ENCODE results near the gene NUDCD3.

DNA sequence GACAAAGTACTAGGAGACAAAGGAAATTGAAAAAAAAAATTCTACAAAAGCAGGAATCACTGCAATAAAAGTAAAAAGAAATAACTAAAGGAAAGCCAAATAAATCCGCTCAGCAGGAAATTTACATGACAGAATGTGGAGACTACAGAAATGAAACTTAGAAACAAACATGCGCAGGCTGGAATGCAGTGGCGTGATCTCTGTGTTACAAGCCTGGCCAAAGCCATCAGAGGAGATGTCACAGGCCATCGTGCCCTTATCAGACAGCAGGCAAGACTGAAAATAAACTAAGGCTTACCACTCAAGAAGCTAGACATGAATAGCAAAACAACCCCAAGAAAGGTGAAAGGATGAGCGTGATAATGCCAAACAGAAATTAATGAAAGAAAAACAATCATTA, 158.8 kb downstream of the NUDCD3 start:
- TF ChIP-seq GATA2 (IDR thresholded peaks at IDR 0.05; ENCODE audit: low read depth, low read length) (no peak), GATA3 (IDR thresholded peaks at IDR 0.05; ENCODE audit: low read depth, low read length) (no peak)
